GM19468 (cell line): ENCODE data around the gene POPDC3.
"Not testable (repeated sequence)": the region's sequence is repeated elsewhere in the genome, so short reads cannot be mapped to it uniquely, and the experiment has no call there.

Experiments
- ATAC-seq: cut with Tn5 transposase; IDR thresholded peaks from one replicate; pipeline ENCODE4 v1.9.1; 2021; ENCODE audit warnings: mild to moderate bottlenecking, moderate library complexity, moderate number of reproducible peaks; ENCODE audit not compliant: unreplicated experiment; ENCODE audit errors: extremely low read depth

Gene POPDC3

DNA sequence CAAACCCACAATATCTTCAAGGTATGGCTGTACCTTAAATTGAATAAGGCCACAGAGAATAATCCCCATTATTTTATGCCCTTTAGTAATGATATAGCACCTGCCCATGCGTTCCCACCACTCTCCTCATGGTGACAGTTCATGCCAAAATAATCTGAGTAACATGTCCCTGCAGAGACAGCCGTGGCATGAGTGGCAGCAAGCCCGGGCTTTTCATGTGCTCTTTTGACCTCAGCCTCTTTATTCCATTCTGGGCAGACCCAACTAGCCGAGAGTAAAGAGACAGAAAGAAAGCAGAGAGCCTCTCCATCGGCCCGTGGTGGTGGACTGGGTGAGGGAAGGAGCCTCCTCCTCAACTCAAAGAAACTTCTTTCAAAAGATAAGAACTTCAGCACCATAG, 19.9 kb upstream of the POPDC3 start:
- ATAC-seq, result no peak

DNA sequence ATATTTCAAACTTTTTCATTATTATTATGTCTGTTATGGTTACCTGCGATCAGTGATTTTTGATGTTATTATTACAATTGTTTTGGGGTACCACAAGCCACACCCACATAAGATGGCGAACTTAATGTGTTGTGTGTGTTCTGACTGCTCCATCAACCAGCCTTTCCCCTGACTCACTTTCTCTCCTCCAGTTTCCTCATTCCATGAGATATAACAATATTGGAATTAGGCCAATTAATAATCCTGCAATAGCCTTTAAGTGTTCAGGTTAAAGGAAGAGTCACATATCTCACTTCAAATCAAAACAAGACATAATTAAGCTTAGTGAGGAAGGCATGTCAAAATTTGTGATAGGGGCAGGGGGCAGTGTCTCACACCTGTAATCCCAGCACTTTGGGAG, 16.3 kb upstream of the POPDC3 start:
- no peak for ATAC-seq

DNA sequence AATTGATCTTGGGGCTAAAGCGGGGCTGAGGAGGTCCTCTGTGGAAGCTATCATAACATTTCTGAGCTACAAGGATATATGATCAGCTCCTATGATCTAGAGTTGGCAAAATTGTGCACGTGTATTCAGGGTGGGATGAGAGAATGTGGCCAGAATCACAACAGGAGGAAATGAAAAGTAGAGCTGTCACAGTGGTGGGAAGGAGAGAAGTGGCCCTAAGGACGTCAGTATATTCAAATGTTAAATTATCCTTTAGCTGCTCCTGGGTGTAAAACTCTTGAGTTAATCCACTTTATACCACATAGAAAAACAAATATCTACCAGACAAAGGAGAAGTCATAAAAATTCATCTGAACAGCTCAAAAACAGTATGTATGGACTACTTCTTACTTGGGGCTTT, 14.8 kb upstream of the POPDC3 start:
- ATAC-seq, result no peak

DNA sequence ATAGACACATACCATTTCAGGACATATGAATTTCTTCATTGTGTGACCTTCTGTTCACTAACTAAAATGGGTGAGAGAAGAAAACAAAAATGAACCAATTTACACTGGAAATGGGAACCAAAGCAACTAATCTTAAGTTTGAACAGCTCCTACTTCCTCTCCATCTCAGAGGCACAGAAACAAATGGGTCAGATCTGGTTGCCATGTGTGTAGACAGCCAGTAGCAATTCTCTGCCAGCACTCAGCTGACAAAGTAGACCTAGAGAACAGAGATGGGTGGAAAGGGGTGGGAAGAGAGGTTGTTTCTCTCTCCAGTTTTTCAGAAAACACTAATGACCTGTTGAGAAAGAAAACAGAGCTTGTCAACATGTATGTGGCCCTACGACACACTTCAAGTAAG, 14.3 kb upstream of the POPDC3 start:
- ATAC-seq, result no peak

DNA sequence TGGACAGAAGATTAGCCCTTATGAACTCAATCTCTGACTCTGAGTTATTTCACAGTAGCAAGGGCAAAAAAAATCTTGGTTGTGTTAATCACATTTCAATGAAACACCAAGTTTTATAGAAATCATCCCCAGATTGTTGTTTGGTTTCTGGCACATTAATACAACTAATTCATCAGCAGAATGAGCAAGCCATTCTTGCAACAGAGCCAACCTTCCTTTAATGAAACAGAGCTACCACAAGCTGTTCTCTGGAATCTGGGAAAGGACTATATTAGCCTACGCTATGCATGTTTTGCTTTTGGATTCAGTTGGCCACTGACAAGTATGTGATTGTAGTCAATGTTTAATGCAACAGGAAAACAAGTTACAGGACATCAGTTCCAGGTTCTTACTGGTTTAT, 13.8 kb upstream of the POPDC3 start:
- no peak for ATAC-seq

DNA sequence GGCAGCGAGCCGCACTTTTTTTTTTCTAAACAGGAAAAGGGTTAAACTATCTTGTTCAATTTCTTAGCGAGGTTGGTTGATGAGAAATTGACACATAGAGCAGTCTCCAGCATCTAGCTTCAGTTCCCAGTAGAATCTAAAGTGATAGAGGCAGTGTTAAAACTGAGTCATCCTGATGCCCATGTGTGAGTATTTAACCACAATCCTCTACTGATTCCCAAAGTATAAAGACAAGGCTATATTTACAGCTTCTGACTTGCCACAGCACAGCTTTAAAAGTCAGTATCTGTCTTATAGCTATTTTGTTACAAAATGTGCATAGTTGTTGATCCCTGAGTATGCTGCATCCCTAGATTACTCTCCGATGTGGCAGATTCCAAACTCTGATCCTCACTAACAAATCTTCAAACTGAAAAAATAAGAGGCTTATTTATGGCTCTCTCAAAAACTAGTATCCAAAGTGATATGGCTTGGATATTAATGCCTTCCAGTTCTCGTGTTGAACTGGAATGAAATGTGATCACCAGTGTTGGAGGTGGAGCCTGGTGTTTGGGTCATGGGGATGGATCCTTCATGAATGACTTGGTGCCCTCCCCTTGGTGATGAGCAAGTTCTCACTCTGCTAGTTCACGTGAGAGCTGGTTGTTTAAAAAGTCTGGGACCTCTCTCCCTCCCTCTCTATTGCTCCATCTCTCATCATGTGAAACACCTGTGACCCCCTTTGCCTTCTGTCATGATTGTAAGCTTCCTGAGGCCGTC, 13.1 kb upstream of the POPDC3 start:
- no peak for ATAC-seq

DNA sequence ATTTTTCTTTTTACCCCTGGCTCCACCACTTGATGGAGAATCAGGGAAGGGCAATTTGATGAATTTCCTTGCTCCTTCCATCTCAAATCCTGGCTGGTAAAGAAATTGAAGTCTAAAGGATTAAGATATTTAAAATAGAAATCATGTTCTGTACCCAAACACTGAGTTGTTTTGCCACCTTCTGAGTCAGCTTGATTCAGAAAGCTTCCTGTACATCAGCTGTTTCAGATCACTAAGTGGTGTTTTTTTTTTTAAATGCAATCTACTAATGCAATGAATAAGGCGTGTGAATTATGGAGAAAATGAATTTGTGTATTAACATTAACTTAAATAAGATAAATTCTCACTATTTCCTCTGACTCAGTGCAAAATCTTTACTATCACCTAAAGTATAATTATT, 11.5 kb upstream of the POPDC3 start:
- ATAC-seq, result no peak

DNA sequence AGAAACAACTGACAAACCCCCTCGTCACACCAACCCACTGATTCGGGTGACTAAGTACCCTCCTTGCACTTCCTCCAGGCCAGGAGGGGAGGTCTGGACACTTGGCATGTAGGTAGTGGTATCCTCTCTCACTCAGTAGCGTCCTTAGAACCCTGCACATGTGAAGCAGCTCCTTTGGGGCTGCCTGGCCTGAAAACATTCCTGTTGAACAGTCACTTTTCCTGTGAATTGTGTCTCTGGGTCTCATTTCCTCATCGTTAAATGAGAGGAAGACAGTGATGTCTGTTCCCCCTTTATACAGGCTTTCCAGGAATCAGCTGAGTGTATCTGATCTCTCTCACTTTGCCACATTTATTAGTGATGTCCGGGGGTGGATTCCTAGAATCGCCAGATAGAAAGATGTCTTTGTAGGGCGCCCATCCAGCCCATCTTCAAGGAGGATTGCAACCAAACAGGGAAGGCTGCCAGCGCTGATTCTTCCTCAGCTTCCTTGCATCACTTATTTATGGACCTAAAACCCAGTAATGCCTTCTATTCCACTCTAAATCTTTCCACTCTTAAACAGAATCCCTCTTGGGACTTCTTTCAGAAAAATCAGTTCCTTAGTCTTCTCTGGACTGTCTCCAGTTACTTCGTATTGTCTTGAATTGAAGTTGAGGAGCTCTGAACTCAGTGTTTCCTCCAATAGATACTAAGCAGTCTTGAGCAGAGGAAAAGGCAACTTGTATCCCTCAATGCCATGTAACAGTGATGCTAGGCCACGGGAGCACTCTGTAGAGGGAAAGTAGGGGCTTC, 9.4 kb upstream of the POPDC3 start:
- ATAC-seq, result no peak

DNA sequence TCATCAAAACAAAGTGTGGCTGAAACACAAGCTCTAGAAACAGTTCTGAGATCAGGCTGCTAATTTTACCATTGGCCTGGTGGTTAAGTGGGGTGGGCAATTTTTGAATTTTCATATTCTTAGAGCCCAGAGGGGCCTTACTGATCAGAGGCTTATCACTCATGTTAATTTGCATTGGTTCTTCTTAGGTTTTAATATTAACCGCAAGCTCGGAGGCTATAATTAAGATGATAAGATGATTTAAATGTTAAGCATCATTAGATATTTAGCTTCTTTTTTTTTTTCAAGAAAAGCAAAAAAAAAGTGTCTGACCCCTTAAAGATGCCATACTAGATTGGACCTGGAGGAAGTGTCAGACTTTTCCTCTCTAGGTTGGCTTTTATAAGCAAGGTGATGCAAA, 8.4 kb upstream of the POPDC3 start:
- no peak for ATAC-seq

DNA sequence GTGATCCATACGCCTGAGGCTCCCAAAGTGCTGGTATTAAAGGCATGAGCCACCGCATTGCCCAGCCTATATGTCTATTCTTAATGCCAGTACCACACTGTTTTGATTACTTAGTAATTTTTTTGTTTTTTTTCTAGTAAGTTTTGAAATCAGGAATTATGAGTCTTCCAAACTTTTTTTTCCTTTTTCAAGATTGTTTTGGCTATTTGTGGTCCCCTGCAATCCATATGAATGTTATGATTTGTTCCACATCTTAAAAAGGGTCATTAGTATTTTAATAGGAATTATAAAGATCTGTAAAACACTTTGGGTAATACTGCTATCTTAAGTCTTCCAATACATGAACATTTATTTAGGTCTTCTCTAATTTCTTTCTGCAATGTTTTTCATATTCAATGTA, 6.8 kb upstream of the POPDC3 start:
- no peak for ATAC-seq

DNA sequence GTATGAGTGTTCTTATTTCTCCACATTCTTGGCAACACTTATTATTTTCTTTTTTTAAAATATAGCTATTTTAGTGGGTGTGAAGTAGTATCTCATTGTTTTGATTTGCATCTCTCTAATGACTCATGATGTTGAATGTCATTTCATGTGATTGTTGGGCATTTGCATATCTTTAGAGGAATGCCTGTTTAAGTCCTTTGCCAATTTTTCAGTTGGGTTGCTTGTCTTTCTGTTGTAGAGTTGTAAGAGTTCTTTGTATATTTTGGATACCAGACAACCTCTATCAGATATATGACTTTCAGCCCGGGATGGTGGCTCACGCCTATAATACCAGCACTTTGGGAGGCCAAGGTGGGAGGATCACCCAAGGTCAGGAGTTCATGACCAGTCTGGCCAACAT, 5.1 kb upstream of the POPDC3 start:
- ATAC-seq, result no peak

DNA sequence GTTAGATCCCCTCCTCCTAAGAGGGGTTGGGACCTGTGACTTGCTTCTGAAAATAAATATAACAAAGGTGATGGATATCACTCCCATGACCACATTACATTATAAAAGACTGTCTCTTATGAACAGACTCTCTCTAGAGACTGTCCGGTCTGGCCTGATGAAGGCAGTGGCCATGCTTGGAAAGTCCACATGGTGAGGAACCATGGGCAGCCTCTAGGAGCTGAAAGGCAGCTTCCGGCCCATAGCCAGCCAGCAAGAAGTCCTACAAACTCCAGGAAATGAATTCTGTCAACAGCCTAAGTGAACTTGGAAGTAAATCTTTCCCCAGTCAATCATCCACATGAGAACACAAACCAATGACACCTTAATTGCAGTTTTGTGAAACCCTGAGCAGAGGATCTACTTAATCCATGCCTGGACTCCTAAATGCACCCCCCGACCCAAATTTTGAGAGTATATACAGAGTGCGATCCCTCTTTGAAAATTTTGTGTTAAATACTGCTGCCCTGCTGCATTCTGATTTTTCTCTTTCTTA, 2.2 kb upstream of the POPDC3 start:
- no peak for ATAC-seq

DNA sequence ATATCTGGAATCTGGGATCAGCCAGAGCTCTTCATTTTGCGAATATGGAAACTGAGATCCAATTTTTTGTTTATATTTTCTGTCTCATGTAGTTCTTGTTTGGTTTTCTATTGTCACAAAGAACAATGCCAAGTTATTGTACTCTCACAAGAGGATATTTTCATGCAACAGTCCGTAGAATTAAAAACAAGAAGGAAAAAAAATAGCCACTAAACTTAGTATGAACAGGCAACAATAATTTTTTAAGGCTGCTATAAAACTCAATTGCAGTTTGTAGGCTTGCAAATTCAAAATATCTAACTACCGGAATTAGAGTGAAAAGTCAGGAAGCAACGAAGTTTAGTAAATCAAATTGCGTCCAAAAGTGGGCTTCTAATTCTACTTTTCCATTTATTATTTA, 1.2 kb downstream of the POPDC3 start:
- no peak for ATAC-seq

DNA sequence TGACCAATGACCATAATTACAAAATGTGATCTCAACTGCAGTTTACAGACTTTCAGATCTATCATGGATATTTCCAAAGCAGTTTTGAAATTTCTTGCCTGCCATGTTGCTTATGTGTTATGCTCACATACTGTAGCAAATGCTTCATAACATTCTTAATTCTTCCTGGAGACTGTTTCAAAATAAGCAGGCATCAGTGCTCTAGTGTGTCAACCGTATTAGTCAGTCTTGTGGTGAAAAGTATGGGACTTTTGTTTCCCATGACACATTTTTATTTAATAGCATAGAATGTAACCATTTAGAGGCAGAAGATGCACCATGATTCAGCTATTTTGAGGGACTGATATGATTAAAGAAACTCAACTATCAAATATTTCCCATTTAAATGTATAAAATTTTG, 1.7 kb downstream of the POPDC3 start:
- ATAC-seq, result no peak

DNA sequence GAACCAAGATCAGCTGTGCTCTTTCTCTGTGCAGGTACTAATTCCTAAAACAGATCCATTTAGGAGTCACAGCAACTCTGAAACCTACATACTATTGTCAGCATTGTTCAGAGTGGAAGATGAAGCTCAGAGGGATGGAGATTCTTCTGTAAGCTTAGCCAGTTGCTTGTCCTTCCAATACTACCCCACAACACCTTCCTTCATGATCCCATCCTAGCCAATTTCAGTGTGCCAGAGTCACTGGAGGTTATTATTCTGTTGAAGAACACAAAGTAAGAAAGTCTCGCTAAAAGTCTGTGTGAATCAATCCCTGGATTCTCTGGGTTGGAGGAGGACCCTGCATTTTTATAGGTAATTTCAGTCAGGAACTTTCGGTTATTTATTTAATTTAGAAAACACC, 2.3 kb downstream of the POPDC3 start:
- ATAC-seq, result no peak

DNA sequence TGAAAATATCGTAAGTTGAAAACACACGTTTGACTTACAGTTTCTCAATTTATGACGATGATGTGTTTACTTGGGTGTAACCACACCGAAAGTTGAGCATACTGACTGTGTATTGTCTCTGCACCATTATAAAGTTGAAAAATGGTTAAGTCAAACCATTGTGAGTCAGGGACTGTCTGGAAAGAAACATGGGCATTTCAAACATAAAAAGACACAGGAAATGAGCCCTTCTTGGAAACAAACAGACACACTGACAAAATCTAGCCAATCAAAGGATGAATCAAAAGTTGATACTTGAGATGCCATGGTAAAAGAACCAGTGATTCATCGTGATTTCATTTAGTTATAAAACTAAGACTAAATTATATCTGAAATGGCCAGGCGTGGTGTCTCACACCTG, 5.3 kb downstream of the POPDC3 start:
- no peak for ATAC-seq

DNA sequence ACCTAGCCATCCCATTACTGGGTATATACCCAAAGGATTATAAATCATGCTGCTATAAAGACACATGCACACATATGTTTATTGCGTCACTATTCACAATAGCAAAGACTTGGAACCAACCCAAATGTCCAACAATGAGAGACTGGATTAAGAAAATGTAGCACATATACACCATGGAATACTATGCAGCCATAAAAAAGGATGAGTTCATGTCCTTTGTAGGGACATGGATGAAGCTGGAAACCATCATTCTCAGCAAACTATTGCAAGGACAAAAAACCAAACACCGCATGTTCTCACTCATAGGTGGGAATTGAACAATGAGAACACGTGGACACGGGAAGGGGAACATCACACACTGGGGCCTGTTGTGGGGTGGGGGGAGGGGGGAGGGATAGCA, 7.3 kb downstream of the POPDC3 start:
- ATAC-seq, result not testable (repeated sequence)

DNA sequence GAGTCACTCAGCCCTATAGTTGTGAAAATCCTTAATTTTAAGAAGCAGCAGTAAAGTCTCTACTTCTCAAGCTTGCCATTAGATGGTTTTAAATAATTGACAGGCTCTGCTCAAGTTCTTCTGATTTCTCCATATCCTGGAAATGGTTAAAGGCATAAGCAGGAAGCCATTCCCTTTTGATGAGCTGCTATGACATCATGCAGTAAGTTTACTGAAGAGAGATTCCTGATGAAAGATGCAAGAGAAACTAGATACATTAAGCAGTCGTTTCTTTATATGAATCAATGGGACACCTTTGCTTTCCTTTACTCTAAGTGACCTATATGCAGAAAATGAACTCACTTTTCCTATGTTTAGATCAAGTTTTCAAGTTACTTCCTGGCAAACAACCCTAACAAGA, 9.8 kb downstream of the POPDC3 start:
- no peak for ATAC-seq

DNA sequence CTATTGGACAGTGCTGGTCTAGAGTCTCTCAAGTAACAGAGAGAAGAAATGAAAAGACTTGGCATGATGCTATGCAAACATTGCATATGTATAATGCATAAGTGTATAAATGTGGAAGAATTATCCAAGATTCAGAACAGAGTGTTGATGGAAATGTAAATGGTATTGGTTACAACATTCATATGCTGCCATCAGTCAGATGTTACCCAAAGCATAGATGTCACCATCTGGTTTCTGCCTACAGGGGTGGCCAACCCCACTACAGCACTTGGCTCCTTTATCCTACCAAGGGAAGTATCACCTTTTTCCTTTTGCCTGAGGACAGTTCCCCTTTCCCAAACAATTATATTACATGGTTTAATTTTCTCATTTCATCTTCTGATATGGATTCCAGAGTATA, 11.9 kb downstream of the POPDC3 start:
- no peak for ATAC-seq

DNA sequence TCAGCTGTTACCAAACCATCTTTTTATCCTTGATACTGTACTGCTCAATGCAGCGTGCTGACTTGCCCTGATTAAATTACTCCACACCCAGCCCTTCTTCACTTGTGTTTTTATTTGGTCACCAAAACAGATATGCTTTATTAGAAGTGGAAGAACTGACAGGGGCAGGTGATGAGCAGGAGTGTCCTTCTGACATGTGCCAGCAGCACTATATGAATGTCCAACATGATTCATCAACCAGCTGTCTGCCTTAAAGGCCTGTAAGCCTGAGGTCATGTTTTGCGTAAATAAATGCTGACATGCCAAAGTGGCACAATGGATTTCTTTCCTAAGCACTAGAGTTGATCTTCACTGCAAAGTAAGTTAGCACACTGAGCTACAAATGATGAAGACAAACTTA, 15.4 kb downstream of the POPDC3 start:
- ATAC-seq, result no peak

DNA sequence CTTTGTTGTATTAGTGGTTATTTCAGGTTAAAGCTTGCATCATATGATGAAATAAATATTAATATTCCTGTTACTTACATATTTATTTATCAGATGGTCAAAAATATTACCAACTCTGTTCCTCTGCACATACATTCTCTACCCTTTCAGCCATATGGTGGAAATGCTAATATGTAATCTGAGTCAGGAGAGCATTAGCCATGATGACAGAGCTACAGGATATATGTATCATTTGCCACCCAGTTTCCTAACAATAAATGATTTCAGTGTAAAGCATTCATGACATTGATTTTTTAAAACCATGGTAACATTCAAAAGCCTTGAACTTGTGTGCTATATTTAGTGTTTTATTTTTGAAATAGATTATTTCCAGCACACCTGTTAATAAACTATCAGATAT, 16.6 kb downstream of the POPDC3 start:
- ATAC-seq, result no peak

DNA sequence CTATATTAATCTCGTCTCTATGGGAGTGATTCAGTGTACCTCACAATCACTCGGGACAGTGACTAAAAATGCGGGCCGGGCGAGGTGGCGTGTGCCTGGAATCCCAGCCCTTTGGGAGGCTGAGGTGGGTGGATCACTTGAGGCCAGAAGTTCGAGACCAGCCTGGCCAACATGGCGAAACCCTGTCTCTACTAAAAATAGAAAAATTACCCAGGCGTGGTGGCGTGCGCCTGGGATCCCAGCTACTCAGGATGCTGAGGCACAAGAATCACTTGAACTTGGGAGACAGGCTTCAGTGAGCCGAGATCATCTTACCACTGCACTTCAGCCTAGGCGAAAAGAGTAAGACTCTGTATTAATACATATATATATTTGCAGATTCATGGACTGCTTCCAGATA, 17.4 kb downstream of the POPDC3 start:
- no peak for ATAC-seq
